Measurements from ENCODE around the gene ANKRD10.

DNA sequence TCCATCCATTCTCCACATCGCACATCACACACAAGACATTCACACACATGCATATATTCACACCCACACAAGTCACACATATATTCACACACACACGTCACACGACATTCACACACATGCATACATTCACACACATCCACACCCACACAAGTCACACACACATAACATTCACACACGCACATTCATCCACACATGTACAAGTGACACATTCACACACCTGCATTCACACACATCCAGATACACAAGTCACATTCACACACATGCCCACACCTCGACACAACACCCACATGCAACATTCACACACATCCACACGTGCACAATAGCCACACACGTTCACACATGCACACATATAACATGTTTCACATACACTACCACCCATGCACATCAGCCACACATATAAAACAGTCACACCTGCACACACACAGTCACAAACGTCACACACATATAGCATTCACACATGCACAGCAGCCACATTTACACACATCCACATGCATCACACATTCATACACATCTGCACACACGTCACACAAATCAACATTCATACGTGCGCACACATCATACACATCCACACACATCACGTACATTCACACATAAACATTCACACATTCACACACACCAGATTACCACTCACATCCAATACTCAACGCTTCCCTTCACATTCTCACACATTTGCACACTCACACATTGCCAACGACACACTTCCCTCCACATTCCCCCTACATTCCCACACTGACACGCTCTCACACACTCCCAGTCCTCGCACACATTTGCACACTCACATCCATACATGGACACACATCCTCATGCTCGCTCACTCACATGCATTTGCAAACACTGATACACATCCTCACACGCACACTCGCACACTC lies 41.0 kb downstream of the ANKRD10 start:
- TF ChIP-seq CTCF (conservative IDR thresholded peaks at IDR 0.05; ENCODE audit: low read depth in 2 of 2) (no peak), EZH2 (IDR thresholded peaks at IDR 0.05; ENCODE audit: low read depth, unreplicated experiment) (no peak), POLR2AphosphoS5 (IDR thresholded peaks at IDR 0.05; ENCODE audit: low read depth) (no peak), JUNB (IDR thresholded peaks at IDR 0.05; ENCODE audit: unreplicated experiment) (no peak)
